T-helper 2 cell treated with Interferon-gamma antibody and Interleukin-4, amounts not matched to agents 5 μg/mL and 100 μg/mL, for 36 hours (primary cell): ENCODE measurements around the gene TMEM252.

Experiments
- DNase-seq: peaks from one replicate; pipeline ENCODE4 v3.0.0; 2021; ENCODE audit warnings: low spot score
- H3K27ac Mint-ChIP-seq: one replicate; pipeline ENCODE4 v1.8.0; 2021; ENCODE audit warnings: mild to moderate bottlenecking, mixed read lengths
- H3K27me3 Mint-ChIP-seq: one replicate; pipeline ENCODE4 v1.8.0; 2021; ENCODE audit warnings: low read depth, mixed read lengths
- H3K36me3 Mint-ChIP-seq: one replicate; pipeline ENCODE4 v1.8.0; 2021; ENCODE audit warnings: low read depth, mixed read lengths
- H3K4me1 Mint-ChIP-seq: one replicate; pipeline ENCODE4 v1.8.0; 2021; ENCODE audit warnings: low read depth, mixed read lengths
- H3K4me3 Mint-ChIP-seq: one replicate; pipeline ENCODE4 v1.8.0; 2022; ENCODE audit warnings: mild to moderate bottlenecking, moderate library complexity, mixed read lengths
- H3K9me3 Mint-ChIP-seq: one replicate; pipeline ENCODE4 v1.8.0; 2021; ENCODE audit warnings: mixed read lengths

Gene TMEM252

DNA sequence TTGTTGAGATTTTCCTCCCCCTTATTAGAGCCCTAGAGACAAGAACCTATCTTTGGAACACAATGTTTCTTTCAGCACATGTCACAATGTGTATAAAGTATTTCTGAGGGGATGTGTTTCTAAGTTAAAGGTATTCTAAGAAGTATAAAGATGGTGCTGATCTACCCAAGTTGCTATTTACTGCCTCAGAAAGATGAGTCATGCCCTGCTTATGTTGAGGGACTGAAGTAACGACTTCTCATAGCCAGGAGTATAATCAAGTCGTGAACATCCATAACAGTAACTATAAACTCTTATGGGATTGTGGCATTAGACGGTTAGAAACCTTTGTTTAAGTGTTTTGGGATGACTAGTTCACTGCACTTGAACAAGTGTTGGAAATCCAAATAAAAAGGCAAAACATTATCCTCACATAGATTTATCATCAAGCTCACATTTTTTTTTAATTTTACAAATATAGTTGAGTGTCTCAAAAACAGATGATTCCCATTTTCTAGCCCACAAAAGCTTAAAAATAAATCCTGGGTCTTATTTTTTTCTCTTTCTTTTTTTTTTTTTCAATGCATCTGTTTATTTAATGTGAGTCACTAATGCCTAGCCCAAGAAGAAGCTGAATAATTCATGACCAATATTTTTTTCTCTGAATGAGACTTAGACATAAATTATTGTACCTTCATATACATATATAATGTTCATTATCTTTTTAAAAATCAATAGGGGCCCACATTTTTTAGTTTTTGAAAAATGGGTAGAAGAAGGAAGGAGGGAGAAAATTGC, 12.2 kb upstream of the TMEM252 start:
- no peak for DNase-seq
- H3K4me3 Mint-ChIP-seq, result no peak overlapping the region
- no peaks in the 10 kb centered on the region for H3K4me1 Mint-ChIP-seq
- H3K36me3 Mint-ChIP-seq, result no peaks in the 10 kb centered on the region
- H3K27ac Mint-ChIP-seq, result no peak overlapping the region
- peaks cover 41% of the 10 kb centered on the region for H3K27me3 Mint-ChIP-seq
- H3K9me3 Mint-ChIP-seq, result no peaks in the 10 kb centered on the region

DNA sequence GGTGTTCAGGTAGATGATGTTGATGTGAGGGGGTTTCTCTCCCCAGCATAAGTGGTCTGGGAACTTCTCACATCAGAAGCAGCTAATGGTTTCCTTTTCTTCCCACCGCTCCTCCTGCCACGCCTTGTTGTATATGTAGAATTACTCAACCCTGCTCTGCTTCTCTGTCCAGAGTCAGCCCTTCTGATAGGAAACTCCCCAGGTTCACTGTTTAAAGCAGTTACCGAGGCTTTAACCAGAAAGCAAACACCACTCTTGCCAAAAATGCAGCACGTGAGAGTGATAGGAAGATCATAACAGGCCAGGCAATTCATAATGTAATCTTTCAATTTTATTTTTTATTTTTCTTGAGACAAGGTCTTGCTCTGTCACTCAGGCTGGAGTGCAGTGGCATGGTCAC, 10.5 kb upstream of the TMEM252 start:
- peaks cover 7% of the 10 kb centered on the region for H3K4me1 Mint-ChIP-seq
- no peak overlapping the region for H3K27ac Mint-ChIP-seq
- no peaks in the 10 kb centered on the region for H3K36me3 Mint-ChIP-seq
- H3K9me3 Mint-ChIP-seq, result no peaks in the 10 kb centered on the region
- DNase-seq, result no peak
- peaks cover 33% of the 10 kb centered on the region for H3K27me3 Mint-ChIP-seq
- no peak overlapping the region for H3K4me3 Mint-ChIP-seq

DNA sequence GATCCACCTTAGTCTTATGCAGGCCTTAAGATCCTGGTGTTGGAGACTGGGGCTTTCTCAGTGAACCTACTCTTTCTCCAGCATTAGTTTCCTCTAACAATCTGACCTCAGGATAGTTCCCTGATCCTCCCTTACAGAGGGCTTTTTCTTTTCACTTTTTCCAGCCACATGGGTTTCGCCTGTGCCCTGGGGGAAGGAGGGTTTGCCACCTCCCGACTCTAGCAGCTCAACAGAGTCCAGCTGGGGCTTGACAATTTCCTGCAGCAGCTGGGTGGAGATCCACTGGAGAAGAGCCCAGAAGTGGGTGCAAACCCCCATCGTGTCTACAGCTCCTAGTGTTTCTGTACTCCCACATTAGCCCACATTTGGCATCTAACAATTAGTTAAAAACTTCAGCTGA, 7.6 kb upstream of the TMEM252 start:
- peaks cover 25% of the 10 kb centered on the region for H3K27me3 Mint-ChIP-seq
- H3K27ac Mint-ChIP-seq, result no peak overlapping the region

DNA sequence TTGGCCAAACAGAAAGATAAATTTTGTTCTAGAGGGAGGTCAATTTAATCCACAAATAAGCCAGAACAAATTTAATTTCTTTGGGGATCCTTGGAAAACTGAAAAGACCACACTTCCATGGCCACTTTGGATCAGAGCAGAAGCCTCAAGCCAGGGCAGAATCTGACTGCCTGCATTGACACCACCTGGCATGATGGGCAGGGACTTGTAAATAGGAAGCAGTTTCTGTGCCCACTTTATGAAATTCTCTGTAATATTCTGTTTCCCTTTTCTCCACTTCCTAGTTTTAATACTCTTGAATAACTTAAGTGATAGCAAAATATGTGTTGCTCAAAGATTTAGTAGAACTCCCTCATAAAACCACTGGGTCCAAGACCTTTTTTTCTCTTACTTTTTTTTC, 6.7 kb upstream of the TMEM252 start:
- peaks cover 12% of the 10 kb centered on the region for H3K4me1 Mint-ChIP-seq
- no peaks in the 10 kb centered on the region for H3K36me3 Mint-ChIP-seq
- no peaks in the 10 kb centered on the region for H3K9me3 Mint-ChIP-seq
- no peak for DNase-seq
- no peak overlapping the region for H3K27ac Mint-ChIP-seq
- no peak overlapping the region for H3K4me3 Mint-ChIP-seq
- H3K27me3 Mint-ChIP-seq, result peaks cover 26% of the 10 kb centered on the region

More for the DNA sequence above, 7.6 kb upstream of the TMEM252 start:
- Mint-ChIP-seq H3K9me3 (no peaks in the 10 kb centered on the region), H3K4me1 (peaks cover 12% of the 10 kb centered on the region), H3K4me3 (no peak overlapping the region), H3K36me3 (no peaks in the 10 kb centered on the region)
- no peak for DNase-seq

DNA sequence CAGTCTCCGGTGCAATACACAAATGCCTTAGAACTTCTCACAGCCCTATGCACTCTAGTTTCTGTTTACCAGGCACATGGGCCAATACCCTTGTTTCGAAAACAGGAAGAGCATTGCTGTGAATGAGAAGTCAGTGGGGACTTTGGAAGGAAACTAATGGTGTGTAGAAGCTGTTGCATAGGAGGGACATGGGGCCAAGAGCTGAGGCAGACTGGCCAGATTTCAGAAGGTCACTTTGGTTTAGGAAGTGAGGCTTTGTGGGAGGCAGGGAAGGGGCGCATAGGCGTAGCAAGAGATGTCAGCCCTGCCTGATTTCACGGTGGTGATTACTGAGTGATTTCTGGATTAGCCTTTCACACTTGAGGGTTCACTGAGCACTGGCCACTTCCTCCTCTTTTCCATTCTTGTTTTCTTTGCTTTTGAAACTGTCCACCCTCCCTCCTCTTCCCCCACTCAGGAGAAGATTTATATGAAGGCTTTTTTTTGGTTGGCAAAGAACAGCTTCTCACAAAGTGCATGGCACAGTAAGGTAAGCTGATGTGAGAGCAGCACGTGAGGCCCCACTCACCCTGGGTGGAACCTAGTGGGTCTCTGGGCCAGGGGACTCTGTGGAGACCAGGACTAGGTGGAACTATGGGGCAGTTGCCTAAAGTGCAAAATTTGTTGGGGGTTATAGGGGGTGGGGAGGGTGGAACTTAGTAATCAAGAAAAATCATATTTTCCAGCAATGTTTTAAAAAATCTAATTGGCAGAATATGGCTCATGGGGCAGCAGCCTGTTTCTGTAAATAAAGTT, 6.1 kb upstream of the TMEM252 start:
- Mint-ChIP-seq H3K4me1 (peaks cover 12% of the 10 kb centered on the region), H3K9me3 (no peaks in the 10 kb centered on the region), H3K27ac (peak overlapping the region; percentile 72), H3K36me3 (no peaks in the 10 kb centered on the region), H3K27me3 (peaks cover 22% of the 10 kb centered on the region), H3K4me3 (no peak overlapping the region)
- DNase-seq, result no peak

DNA sequence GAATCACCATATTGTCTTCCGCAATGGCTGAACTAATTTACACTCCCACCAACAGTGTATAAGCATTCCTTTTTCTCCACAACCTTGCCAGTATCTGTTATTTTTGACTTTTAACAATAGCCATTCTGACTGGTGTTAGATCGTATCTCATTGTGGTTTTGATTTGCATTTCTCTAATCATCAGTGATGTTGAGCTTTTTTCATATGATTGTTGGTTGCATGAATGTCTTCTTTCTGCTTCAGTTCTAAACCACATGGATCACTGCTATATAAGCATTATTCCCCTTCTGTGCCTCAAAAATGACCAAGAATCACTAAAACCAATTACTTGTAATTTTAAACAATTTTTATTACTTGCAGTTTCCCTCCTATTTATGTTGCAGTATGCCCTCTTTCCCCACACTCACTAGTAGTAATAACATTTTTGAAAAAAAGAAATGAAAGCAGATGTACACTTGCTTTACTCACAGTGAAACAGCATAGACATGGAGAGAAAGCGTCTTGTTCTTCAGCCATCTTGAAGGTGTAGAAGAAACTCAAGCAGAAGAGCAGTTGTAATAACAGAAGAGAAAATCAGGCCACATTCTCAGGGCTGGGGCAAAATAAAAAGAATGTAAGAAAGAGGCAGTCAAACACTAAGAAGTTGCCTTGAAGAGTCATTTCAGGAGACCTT, 4.5 kb upstream of the TMEM252 start:
- no peak for DNase-seq
- no peaks in the 10 kb centered on the region for H3K36me3 Mint-ChIP-seq
- no peaks in the 10 kb centered on the region for H3K9me3 Mint-ChIP-seq
- peaks cover 19% of the 10 kb centered on the region for H3K27me3 Mint-ChIP-seq
- no peak overlapping the region for H3K4me3 Mint-ChIP-seq
- peaks cover 12% of the 10 kb centered on the region for H3K4me1 Mint-ChIP-seq
- H3K27ac Mint-ChIP-seq, result no peak overlapping the region

DNA sequence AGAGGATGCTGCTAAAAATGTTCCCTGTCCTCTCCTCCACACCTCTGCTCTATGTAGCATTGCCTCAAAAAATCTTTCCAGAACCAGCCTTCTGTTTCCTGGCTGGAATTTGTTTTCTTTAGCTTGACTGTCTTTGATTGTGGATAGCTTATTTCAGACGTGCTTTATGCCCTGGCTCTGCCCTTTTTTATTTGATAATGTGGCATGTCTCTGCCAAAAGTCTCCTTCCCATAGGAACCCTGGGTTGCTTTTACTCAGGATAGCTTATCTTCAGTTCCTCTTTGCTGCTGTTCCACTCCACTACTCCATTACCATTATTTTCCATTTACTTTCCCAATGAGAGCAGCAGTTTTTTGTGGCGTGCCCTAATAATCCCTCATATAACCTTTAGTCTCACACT, 885 bp upstream of the TMEM252 start:
- H3K27ac Mint-ChIP-seq, result no peak overlapping the region
- no peak overlapping the region for H3K4me3 Mint-ChIP-seq
- H3K4me1 Mint-ChIP-seq, result peaks cover 8% of the 10 kb centered on the region
- DNase-seq, result no peak
- H3K27me3 Mint-ChIP-seq, result peaks cover 17% of the 10 kb centered on the region
- no peaks in the 10 kb centered on the region for H3K36me3 Mint-ChIP-seq
- no peaks in the 10 kb centered on the region for H3K9me3 Mint-ChIP-seq

DNA sequence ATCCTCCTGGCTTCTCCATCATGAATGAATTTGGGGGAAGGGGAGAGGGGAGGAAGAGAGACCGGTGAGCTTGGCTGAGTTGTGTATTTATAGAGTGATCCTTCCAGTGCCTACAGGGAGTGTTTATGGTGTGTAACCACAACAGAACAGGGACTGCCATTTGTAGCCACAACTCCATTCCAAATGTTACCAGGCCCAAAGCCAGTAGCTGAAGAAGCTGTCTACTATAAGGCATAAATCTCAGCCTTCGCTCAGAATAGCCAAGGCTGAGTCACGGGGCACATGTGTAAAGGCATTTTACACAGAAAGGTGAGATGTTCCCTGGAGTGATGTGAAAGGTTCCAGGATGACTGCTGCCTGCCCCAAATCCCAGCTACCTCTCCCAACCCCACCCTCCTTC, 2.5 kb downstream of the TMEM252 start:
- Mint-ChIP-seq H3K4me1 (no peaks in the 10 kb centered on the region), H3K9me3 (no peaks in the 10 kb centered on the region), H3K4me3 (no peak overlapping the region), H3K27me3 (peaks cover 12% of the 10 kb centered on the region), H3K36me3 (no peaks in the 10 kb centered on the region), H3K27ac (no peak overlapping the region)
- DNase-seq, result no peak

DNA sequence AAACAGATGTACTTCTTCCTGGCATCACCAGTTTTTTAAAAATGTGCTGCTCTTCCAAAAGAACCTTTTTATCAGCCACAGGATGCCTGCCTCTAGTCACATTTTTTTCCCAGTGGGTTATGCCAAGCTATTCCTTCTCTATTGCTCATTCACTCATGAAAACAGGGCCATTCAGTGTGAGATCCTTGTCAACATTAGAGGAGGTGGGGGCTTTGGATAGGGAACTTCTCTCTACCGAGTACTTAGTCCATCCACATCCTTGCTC, 3.1 kb downstream of the TMEM252 start:
- Mint-ChIP-seq H3K27ac (no peak overlapping the region), H3K4me3 (no peak overlapping the region), H3K4me1 (no peaks in the 10 kb centered on the region), H3K36me3 (no peaks in the 10 kb centered on the region), H3K9me3 (no peaks in the 10 kb centered on the region), H3K27me3 (peaks cover 7% of the 10 kb centered on the region)
- DNase-seq, result no peak

DNA sequence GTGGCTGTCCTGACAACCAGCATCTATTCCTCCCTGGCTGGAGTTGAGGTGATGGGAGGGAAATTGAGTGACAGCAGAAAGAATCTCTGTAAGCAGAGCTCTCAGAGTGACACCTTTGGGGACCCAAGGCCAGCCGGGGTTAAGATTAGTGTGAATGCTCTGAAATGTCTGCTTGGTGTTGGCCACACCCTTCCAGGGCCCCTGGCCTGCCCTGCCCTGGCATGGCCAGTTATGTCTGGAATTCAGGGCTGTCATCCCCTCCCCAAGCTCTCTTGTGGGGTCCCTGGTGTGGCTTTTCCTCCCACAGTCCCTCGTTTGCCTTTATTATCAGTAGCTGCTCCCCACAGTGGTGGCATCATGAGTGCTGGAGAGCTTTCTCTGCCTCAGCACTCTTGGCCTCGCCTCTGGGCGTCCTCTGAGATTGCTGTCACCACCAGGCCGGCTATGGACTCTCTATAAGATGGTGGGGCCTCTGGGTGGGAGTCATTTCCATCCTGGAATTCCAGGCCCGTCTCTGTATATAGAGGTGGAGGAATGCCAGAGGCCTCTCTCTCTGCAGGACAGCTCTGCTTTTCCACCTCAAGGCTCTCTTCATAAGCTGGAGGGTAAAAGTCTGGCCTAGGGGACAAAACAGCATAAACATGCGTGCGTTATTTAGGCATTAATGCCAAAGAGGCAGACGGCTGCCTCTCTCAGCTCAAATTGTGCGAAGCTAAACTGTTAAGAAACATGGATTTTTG, 3.6 kb downstream of the TMEM252 start:
- Mint-ChIP-seq H3K9me3 (no peaks in the 10 kb centered on the region), H3K4me1 (no peaks in the 10 kb centered on the region), H3K36me3 (no peaks in the 10 kb centered on the region), H3K27ac (no peak overlapping the region), H3K4me3 (no peak overlapping the region), H3K27me3 (peaks cover 7% of the 10 kb centered on the region)
- DNase-seq, result no peak

DNA sequence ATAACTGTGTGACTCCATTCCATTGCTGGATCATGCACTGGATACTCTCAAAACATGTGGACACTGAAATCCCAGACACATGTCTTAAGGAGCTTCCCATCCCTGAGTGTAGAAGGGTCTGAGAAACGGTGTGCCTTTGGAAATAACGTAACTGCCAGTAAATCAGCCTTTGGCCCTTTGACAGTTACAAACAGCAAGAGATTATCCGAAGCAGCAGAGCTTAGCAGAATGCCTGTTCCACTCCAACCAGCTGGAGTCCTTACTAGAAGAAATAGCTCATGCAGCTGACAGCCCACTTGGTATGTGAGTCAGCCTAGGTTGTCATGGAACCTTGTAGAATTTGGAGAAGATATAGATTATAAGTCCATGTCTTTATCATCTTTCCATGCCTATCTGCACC, 7.0 kb downstream of the TMEM252 start:
- no peaks in the 10 kb centered on the region for H3K4me1 Mint-ChIP-seq
- H3K36me3 Mint-ChIP-seq, result no peaks in the 10 kb centered on the region
- H3K27ac Mint-ChIP-seq, result no peak overlapping the region
- H3K9me3 Mint-ChIP-seq, result no peaks in the 10 kb centered on the region
- H3K27me3 Mint-ChIP-seq, result peaks cover 9% of the 10 kb centered on the region
- no peak for DNase-seq
- no peak overlapping the region for H3K4me3 Mint-ChIP-seq

DNA sequence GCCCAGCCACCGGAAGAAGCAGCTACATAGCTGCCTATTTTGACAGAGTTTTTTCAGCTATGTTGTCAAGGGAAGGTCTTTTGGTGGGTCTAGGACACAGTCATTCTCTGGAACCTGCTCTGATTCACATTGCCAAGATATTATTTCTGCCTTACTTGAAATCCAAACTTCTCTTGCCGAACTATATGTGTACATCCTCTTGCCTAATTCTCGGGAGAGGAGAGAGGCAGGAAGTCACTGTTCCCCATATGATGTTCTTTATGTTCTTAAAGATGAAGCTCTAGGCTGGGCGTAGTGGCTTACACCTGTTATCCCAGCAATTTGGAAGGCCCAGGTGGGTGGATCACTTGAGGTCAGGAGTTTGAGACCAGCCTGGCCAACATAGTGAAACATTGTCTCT, 8.6 kb downstream of the TMEM252 start:
- Mint-ChIP-seq H3K27me3 (peaks cover 6% of the 10 kb centered on the region), H3K27ac (no peak overlapping the region), H3K4me3 (no peak overlapping the region), H3K4me1 (no peaks in the 10 kb centered on the region), H3K36me3 (no peaks in the 10 kb centered on the region), H3K9me3 (no peaks in the 10 kb centered on the region)
- DNase-seq, result no peak

DNA sequence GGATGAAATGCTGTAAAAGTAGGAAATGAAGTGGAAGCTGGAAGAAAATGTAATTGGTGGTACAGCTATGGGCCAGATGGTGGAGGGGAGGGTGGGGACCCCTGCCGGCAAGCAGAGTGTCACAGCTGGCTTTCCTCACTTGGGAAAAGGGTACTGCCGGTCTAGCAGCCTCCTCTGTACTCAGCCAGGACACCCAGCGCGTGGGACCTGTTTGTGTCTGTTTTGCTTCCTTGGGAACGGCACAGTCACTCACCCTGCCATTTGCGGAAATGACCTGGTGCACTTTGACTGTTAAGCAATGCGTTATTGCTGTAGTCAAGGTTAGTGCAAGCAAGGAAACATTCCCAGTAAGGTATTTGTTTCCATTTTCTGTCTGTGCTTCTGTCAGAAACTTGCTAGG, 10.1 kb downstream of the TMEM252 start:
- peaks cover 6% of the 10 kb centered on the region for H3K27me3 Mint-ChIP-seq
- H3K4me1 Mint-ChIP-seq, result no peaks in the 10 kb centered on the region
- H3K36me3 Mint-ChIP-seq, result no peaks in the 10 kb centered on the region
- H3K27ac Mint-ChIP-seq, result no peak overlapping the region
- H3K4me3 Mint-ChIP-seq, result no peak overlapping the region
- no peaks in the 10 kb centered on the region for H3K9me3 Mint-ChIP-seq
- no peak for DNase-seq
